Karpas-422 (cell line): ENCODE data around the gene CCDC40. TPM values are rescaled to one million over a fixed set of nuclear protein-coding genes. Genes with fewer than 3 reads are reported as not detected.
A peak's percentile ranks its signal among the peaks of the same experiment; 100 is the strongest.

Experiments
- DNase-seq: peaks from one replicate; pipeline ENCODE4 v3.0.0-alpha.2; 2015
- H2AFZ ChIP-seq: fragments of 200-600 bp; sonication (generic); 2 replicates; pipeline ENCODE4 v1.6.1; 2014; ENCODE audit warnings: antibody characterized with exemption, low read length, mixed read lengths
- H3K27ac ChIP-seq: fragments of 200-600 bp; sonication (generic); 2 replicates; pipeline ENCODE4 v1.5.1; 2014; ENCODE audit warnings: mild to moderate bottlenecking, low read length, moderate library complexity
- H3K27me3 ChIP-seq: fragments of 200-600 bp; sonication (generic); 2 replicates; pipeline ENCODE4 v1.6.1; 2014; ENCODE audit warnings: low read length, mixed read lengths
- H3K36me3 ChIP-seq: fragments of 200-600 bp; sonication (generic); 2 replicates; pipeline ENCODE4 v1.6.1; 2014; ENCODE audit warnings: low read length, mixed read lengths; ENCODE audit not compliant: insufficient read depth
- H3K4me1 ChIP-seq: fragments of 200-600 bp; sonication (generic); 2 replicates; pipeline ENCODE4 v1.6.1; 2014; ENCODE audit warnings: mild to moderate bottlenecking, low read length, mixed read lengths
- H3K4me2 ChIP-seq: fragments of 200-600 bp; sonication (generic); 2 replicates; pipeline ENCODE4 v1.6.1; 2014; ENCODE audit warnings: low read length, low read depth, mild to moderate bottlenecking; ENCODE audit not compliant: poor library complexity, severe bottlenecking
- H3K4me3 ChIP-seq: fragments of 200-600 bp; sonication (generic); 2 replicates; pipeline ENCODE4 v1.5.1; 2014; ENCODE audit warnings: mild to moderate bottlenecking, antibody characterized with exemption, low read length, mixed read lengths
- H3K79me2 ChIP-seq: fragments of 200-600 bp; sonication (generic); 2 replicates; pipeline ENCODE4 v1.6.1; 2014; ENCODE audit warnings: mild to moderate bottlenecking, low read length, mixed read lengths
- H3K9ac ChIP-seq: fragments of 200-600 bp; sonication (generic); 2 replicates; pipeline ENCODE4 v1.6.0; 2014; ENCODE audit warnings: low read length
- H3K9me2 ChIP-seq: fragments of 200-600 bp; sonication (generic), shearing (Covaris generic); replicated peaks from 2 replicates; pipeline ENCODE4 v1.6.0; 2014; ENCODE audit warnings: mild to moderate bottlenecking, low read length, moderate library complexity; ENCODE audit not compliant: insufficient read depth
- H3K9me3 ChIP-seq: fragments of 300-700, 200-600 bp; sonication (generic); 2 replicates; pipeline ENCODE4 v1.6.1; 2014; ENCODE audit warnings: low read length, mixed read lengths
- H4K20me1 ChIP-seq: fragments of 200-600 bp; sonication (generic); 2 replicates; pipeline ENCODE4 v1.6.1; 2014; ENCODE audit warnings: mild to moderate bottlenecking, antibody characterized with exemption, low read length, low read depth; ENCODE audit not compliant: insufficient read depth
- total RNA-seq: library from RNA; depleted of rRNA; stranded (reverse); fragments of >200 nt; shearing (Covaris generic); gene quantifications from 2 replicates; pipeline ENCODE4 v1.2.3, GENCODE V29; 2014; ENCODE audit warnings: low replicate concordance

The CCDC40 gene
- total RNA-seq, 1 experiment from 2014 or later, result not detected

DNA sequence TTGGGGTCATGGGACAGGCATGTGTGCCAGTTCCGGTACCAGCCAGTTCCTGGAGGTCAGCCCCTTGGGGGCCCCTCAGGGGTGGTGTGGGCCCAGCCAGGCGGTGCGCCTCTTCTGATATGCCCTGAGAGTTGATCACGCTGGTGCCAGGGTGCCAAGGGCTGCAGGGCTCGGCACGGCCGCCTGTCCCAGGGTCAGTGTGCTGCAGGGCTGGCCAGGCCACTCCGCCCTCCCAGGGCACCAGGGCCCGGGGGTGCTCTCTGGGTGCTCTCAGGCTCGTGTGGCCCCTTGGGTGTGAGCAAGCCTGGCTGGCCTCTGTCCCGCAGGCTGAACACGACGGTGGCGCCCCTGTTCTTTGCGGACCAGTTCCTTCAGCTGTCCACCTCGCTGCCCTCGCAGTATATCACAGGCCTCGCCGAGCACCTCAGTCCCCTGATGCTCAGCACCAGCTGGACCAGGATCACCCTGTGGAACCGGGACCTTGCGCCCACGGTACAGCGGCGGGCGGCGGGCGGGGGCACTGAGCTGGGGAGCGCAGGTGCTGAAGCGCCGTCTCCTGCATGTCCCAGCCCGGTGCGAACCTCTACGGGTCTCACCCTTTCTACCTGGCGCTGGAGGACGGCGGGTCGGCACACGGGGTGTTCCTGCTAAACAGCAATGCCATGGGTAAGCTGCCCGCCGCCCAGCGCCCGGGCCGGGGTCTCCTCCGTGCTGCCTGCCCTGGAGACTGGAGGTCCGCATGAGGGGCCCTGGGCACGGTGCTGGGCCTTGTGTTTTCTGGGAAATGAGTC lies 71.0 kb downstream of the CCDC40 start:
- Histone ChIP-seq H3K36me3 (no peaks in the 10 kb centered on the region), H3K27me3 (no peaks in the 10 kb centered on the region), H3K9ac (no peak overlapping the region), H3K4me2 (no peak overlapping the region), H3K27ac (no peak overlapping the region), H3K9me2 (no peaks in the 10 kb centered on the region), H3K4me3 (no peak overlapping the region), H2AFZ (no peak overlapping the region), H3K79me2 (no peaks in the 10 kb centered on the region), H3K4me1 (peaks cover 1% of the 10 kb centered on the region), H3K9me3 (no peaks in the 10 kb centered on the region), H4K20me1 (no peaks in the 10 kb centered on the region)
- no peak for DNase-seq

DNA sequence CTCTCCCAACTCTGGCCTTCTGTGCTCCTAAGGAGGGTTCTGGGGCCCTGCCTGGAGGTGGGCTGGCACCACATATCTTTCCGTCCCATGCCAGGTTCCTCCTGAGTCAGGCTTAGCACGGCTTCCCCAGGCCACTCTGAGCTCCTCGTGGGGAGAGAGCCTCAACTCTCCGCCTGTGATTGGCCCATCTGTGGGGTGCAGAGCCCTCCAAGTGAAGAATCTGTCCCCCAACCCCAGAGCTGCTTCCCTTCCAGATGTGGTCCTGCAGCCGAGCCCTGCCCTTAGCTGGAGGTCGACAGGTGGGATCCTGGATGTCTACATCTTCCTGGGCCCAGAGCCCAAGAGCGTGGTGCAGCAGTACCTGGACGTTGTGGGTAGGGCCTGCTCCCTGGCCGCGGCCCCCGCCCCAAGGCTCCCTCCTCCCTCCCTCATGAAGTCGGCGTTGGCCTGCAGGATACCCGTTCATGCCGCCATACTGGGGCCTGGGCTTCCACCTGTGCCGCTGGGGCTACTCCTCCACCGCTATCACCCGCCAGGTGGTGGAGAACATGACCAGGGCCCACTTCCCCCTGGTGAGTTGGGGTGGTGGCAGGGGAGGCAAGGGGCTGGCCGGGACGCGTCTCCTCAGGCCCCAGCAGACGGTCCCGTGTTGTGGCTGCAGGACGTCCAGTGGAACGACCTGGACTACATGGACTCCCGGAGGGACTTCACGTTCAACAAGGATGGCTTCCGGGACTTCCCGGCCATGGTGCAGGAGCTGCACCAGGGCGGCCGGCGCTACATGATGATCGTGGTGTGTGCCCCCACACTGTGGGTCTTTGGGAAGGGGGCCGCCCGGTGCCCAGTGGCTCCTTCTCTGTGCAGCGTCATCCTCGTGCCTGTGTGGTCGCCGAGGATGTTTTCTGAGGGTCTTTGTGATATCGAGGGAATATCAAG lies 71.9 kb downstream of the CCDC40 start:
- H3K36me3 ChIP-seq, result no peaks in the 10 kb centered on the region
- H2AFZ ChIP-seq, result no peak overlapping the region
- no peaks in the 10 kb centered on the region for H3K9me2 ChIP-seq
- H3K4me2 ChIP-seq, result no peak overlapping the region
- H3K27me3 ChIP-seq, result no peaks in the 10 kb centered on the region
- no peak overlapping the region for H3K9ac ChIP-seq
- no peaks in the 10 kb centered on the region for H3K4me1 ChIP-seq
- H4K20me1 ChIP-seq, result no peaks in the 10 kb centered on the region
- H3K4me3 ChIP-seq, result no peak overlapping the region
- DNase-seq, result no peak
- no peaks in the 10 kb centered on the region for H3K9me3 ChIP-seq
- H3K27ac ChIP-seq, result no peak overlapping the region
- no peaks in the 10 kb centered on the region for H3K79me2 ChIP-seq

- H4K20me1 ChIP-seq, result no peaks in the 10 kb centered on the region
- H3K4me2 ChIP-seq, result no peak overlapping the region
- H3K4me1 ChIP-seq, result no peaks in the 10 kb centered on the region
- no peaks in the 10 kb centered on the region for H3K79me2 ChIP-seq
- H3K9ac ChIP-seq, result no peak overlapping the region
- no peak overlapping the region for H3K27ac ChIP-seq
- H3K27me3 ChIP-seq, result no peaks in the 10 kb centered on the region
- H2AFZ ChIP-seq, result no peak overlapping the region
- DNase-seq, result no peak
- H3K36me3 ChIP-seq, result no peaks in the 10 kb centered on the region
- H3K4me3 ChIP-seq, result no peak overlapping the region
- H3K9me3 ChIP-seq, result no peaks in the 10 kb centered on the region
- H3K9me2 ChIP-seq, result no peaks in the 10 kb centered on the region
Measured at GRCh38 chr17:80109066-80109660, 72.7 kb downstream of the CCDC40 start.

DNA sequence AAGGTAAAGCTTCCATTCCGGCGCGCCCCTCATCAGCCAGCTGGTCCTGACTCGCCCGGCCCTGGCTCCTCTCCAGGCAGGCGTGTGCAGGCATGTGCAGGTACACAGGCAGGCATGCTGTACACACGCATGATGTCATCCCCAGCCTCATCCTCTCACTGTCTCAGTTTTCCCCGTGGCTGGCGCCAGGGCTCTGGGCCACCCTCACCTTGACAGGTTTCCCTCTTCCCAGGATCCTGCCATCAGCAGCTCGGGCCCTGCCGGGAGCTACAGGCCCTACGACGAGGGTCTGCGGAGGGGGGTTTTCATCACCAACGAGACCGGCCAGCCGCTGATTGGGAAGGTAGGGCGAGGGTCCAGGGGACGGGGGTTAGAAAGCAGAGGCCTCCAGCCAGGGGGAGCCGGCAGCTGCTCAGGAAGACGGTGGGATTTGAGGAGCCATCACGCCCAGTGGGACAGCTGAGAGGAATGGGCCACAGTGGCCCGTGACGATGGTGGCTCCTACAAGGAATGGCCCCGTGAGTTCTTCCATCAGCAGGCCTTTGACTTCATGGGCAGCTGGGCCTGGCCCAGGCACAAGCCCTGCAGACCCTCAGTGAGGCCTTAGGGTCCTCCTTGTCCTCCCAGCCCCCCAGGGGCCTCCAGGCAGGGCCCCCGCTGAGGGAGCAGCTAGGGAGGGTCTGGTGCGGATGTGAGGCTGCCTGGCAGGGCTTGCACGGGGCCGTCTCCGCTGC lies 73.4 kb downstream of the CCDC40 start:
- peak; percentile 24 for DNase-seq
- no peak overlapping the region for H2AFZ ChIP-seq
- no peaks in the 10 kb centered on the region for H3K4me1 ChIP-seq
- no peaks in the 10 kb centered on the region for H3K9me2 ChIP-seq
- no peak overlapping the region for H3K27ac ChIP-seq
- H3K36me3 ChIP-seq, result no peaks in the 10 kb centered on the region
- no peak overlapping the region for H3K4me2 ChIP-seq
- no peaks in the 10 kb centered on the region for H3K9me3 ChIP-seq
- H3K9ac ChIP-seq, result no peak overlapping the region
- no peaks in the 10 kb centered on the region for H4K20me1 ChIP-seq
- no peaks in the 10 kb centered on the region for H3K79me2 ChIP-seq
- no peaks in the 10 kb centered on the region for H3K27me3 ChIP-seq
- no peak overlapping the region for H3K4me3 ChIP-seq

DNA sequence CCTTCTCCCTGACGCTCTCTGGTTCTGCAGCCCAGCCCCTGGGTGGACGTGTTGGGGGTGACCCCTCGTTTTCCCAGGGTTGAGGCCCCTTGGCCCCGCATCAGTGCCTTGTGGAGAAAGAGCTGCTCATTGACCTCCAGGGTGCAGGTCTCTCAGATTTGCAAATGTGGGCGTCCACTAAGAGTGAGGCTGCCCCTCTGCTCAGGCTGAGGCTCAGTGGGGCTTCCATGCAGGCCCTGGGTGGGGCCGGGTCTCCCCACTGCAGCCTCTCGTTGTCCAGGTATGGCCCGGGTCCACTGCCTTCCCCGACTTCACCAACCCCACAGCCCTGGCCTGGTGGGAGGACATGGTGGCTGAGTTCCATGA lies 74.0 kb downstream of the CCDC40 start:
- H3K27me3 ChIP-seq, result no peaks in the 10 kb centered on the region
- H2AFZ ChIP-seq, result no peak overlapping the region
- H4K20me1 ChIP-seq, result no peaks in the 10 kb centered on the region
- H3K9me3 ChIP-seq, result no peaks in the 10 kb centered on the region
- no peak overlapping the region for H3K4me3 ChIP-seq
- no peaks in the 10 kb centered on the region for H3K79me2 ChIP-seq
- no peaks in the 10 kb centered on the region for H3K9me2 ChIP-seq
- no peaks in the 10 kb centered on the region for H3K36me3 ChIP-seq
- H3K4me2 ChIP-seq, result no peak overlapping the region
- H3K9ac ChIP-seq, result no peak overlapping the region
- H3K27ac ChIP-seq, result no peak overlapping the region
- no peaks in the 10 kb centered on the region for H3K4me1 ChIP-seq
- DNase-seq, result no peak

DNA sequence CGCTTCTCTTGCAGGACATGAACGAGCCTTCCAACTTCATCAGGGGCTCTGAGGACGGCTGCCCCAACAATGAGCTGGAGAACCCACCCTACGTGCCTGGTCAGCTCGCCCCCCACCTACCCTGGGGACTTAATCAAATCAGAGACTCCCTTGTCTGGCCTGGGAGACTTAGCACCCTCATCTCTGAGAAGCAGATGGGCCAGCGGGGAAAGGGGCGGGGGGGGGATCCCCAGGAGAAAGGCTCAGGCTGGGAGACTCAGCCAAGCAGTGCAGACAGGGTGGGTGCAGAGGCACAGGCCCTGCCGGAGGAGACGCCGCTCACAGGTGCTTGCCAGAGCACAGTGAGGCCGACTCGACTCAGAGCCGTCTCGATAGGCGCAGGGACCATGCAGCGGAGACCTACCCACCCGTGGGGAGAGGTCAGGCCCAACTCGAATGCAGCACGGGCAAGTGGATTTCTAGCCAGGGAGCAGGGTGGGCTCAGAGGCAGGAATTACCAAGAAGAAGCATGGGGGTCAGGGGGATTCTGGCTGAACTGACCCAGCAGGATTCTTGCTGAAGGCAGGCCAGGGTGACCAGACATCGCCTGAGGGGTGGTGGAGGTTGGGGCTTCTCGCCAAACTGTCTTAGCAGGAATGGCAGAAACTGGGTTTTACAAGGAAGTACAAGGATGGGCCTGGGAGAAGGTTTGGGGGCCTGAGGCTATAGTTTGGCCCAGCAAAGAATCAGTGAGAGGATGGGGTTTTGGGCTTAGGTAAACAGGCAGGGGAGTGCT lies 74.7 kb downstream of the CCDC40 start:
- H3K4me2 ChIP-seq, result no peak overlapping the region
- no peaks in the 10 kb centered on the region for H3K4me1 ChIP-seq
- no peak overlapping the region for H3K4me3 ChIP-seq
- no peaks in the 10 kb centered on the region for H4K20me1 ChIP-seq
- DNase-seq, result no peak
- no peaks in the 10 kb centered on the region for H3K9me2 ChIP-seq
- H3K9me3 ChIP-seq, result no peaks in the 10 kb centered on the region
- no peaks in the 10 kb centered on the region for H3K27me3 ChIP-seq
- no peak overlapping the region for H3K9ac ChIP-seq
- H3K27ac ChIP-seq, result no peak overlapping the region
- H2AFZ ChIP-seq, result no peak overlapping the region
- H3K79me2 ChIP-seq, result no peaks in the 10 kb centered on the region
- no peaks in the 10 kb centered on the region for H3K36me3 ChIP-seq

DNA sequence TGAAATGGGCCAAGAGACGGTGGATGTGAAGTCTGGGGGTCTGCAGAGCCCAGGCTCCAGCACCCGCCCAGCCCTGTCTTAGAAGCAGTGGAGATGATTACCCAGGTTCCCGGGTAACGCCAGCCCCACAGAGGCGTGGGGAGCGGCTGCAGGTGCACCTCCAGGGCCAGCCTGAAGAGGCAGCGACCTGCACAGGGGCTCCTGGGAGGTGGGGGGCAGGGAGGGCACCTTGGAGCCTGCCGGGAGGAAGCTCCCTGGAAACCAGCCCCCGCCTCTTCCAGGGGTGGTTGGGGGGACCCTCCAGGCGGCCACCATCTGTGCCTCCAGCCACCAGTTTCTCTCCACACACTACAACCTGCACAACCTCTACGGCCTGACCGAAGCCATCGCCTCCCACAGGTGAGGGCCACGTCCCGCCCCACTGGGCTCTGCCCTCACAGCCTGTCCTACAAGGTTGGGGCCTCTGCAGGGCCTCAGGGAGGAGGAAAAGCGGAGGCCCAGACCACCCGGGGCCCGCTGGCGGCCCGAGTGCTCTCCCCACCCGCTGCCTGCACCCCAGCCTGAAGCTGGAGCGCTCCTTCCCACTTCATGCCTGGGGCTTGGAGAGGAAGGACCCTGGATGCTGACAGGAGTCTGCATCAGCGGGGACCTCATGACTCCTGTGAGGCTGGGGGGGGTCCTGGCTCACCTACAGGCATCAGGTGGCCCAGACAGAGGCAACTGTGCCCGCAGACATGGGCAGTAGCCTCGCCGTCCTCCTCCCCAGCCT lies 75.4 kb downstream of the CCDC40 start:
- no peaks in the 10 kb centered on the region for H3K4me1 ChIP-seq
- no peak overlapping the region for H3K4me2 ChIP-seq
- no peaks in the 10 kb centered on the region for H3K9me2 ChIP-seq

More for the DNA sequence above, 75.4 kb downstream of the CCDC40 start:
- DNase-seq, result no peak
- Histone ChIP-seq H3K27me3 (no peaks in the 10 kb centered on the region), H2AFZ (no peak overlapping the region), H3K9ac (no peak overlapping the region), H4K20me1 (no peaks in the 10 kb centered on the region), H3K27ac (no peak overlapping the region), H3K36me3 (no peaks in the 10 kb centered on the region), H3K9me3 (no peaks in the 10 kb centered on the region), H3K4me3 (no peak overlapping the region), H3K79me2 (no peaks in the 10 kb centered on the region)
